ENCODE measurements around the gene LELP1.
"Not testable (repeated sequence)": the region's sequence is repeated elsewhere in the genome, so short reads cannot be mapped to it uniquely, and the experiment has no call there.

Gene LELP1

DNA sequence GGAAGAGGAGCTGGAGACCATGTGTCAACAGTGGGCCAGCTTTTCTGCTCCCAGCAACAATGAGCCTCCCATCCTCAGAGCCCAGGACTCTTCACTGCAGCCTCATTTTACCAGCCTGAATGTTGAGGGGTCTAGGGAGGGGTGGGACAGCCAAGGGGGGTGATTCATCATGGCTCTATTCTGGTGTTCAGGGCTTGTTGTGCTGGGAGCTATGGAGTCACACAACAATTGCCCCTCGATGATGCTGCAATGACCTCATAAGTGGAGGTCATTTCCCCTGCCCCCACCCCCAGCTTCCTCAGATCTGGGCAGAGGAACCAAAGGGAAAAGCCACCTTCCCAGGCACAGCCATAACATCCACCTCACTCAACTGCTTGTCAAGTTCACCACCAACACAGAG is at the start of gene LELP1:
Gene LELP1 (plus strand): TSS at position 301 of the 400 bp plus-strand sequence. CDS start 1,278 bp downstream, outside the sequence.
- no peak for DNase-seq

DNA sequence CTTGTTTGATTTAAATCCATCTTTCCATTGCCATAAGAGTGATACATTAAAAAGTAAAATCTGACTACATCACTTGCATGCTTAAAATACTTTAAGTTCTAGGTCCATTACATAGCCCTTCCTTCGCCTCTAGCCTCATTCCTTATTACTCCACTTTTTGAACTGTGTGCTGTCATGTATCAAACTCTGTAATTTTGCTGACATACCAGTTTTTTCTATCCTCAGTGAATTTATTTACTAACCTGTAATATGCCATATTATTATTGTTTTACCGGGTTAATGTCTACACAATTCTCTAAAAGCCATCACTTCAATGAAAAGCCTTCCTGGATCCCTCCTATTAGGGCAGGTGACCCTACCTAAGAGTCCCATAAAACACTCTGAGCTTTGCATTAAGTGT is 47.7 kb upstream of the LELP1 start:
- DNase-seq = no peak

DNA sequence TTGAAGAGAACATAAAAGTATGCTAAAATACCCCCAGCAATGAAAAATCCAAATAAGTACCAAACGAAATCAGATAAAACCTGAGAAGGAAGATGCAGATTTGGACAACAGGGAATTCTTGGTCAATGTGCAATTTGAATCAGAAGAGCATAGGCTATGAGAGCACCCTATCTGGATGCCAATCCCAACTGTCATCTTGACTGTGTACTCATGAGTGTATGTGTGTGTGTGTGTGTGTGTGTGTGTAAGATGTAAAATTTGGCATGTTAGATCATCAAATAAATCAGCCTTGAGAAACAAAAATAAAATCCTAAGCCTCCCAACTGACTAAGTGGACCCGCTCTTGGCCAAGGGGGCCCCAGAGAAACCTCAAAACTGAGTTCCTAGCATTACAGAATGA is 34.5 kb upstream of the LELP1 start:
- no peak for DNase-seq

DNA sequence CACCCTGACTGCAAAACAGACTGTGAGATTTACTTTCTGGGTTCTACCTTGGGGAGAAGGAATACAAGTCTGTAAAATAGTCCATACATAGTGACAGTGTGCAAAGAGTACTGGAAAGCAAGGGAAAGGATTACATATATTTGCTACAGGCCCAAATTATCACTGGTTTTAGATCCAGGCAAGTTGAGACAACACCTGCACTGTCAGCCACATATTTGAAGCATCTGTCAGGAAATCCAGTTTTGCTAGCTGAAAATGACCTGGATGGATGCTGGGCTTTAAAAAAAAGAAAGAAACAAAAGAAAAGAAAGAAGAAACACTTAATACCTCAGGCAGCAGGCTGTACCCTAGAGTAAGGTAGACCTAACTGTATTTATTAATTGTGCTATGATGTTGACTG is 28.6 kb upstream of the LELP1 start:
- DNase-seq = no peak

DNA sequence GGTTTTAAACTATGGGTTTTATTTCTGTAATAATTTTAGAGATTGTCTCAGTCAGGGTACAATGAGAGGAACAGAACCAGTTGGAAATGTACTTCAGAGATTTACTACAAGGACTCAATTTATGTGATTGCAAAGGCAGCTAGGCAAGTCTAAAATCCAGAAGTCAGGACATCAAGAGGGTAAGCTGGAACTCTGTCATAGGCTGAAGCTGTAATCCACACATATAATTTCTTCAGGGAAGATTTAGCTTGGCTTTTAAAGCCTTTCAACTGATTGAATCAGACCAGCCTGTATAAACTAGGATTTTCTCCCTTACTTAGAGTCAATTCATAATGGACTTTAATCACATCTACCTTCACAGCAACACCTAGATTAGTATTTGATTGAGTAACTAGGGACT is 24.3 kb upstream of the LELP1 start:
- no peak for DNase-seq

DNA sequence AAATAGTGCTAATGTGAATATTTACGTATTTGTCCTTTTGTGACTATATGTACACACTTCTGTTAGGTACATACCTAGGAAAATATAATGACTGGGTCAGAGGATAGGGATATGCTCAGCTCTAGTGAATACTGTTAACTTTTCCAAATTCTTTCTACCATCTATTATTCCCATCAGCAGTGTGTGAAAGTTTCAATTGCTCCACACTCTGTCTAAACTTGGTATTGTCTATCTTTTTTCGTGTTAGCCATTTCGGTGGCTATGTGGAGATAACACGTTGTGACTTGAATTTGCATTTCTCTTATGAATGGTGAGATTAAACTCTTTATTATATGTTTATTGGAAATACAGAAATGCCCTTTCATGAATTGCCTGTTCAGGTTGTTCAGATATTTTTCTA is 22.7 kb upstream of the LELP1 start:
- DNase-seq = no peak

DNA sequence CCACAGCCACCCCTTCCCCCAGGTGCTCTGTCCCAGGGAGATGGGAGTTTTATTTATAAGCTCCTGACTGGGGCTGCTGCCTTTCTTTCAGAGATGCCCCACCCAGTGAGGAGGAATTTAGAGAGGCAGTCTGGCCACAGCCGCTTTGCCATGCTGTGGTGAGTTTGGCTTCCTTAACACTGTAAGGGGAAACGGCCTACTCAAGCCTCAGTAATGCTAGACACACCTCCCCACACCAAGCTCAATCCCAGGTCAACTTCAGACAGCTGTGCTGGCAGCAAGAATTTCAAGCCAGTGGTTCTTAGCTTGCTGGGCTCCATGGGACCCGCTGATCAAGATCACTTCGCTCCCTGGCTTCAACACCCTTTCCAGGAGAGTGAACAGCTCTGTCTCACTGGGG is 14.9 kb upstream of the LELP1 start:
- not testable (repeated sequence) for DNase-seq

DNA sequence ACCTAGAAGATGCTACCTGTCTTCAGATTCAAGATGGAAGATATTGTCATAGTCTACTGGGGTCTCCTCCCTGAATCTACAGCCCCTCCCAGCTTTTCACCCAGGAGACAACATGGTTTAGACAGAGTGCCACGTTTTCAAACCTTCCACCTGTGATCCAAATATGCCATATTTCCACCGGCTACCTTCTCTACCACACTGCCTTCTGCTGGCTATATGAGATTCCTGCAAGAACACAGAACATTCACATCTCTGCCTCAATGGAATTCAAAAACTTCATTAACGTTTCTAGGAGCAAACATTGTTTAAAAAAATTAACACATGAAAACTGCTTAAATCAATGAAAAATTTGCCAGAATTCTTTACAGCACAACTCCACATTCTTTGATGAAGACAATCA is 12.9 kb upstream of the LELP1 start:
- no peak for DNase-seq

DNA sequence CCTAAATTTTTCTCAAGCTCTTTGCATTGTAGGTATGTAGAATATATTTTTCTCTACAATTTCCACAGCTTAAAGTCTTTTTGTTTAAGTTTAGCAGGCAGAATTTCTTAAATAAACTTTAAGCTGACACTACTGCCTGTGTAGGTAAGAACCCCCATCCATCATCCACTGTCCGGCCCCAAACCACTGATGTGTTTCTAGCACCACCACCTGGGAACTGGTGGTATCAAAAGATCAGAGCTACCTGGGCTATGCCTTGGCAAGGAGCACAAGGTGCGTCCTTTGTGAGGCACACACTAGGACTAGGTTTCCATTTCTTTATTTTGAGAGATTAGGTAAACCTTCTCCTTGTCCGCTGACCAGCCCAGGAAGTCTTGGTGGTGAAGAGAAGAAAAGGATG is 10.5 kb upstream of the LELP1 start:
- peak; percentile 15 for DNase-seq

DNA sequence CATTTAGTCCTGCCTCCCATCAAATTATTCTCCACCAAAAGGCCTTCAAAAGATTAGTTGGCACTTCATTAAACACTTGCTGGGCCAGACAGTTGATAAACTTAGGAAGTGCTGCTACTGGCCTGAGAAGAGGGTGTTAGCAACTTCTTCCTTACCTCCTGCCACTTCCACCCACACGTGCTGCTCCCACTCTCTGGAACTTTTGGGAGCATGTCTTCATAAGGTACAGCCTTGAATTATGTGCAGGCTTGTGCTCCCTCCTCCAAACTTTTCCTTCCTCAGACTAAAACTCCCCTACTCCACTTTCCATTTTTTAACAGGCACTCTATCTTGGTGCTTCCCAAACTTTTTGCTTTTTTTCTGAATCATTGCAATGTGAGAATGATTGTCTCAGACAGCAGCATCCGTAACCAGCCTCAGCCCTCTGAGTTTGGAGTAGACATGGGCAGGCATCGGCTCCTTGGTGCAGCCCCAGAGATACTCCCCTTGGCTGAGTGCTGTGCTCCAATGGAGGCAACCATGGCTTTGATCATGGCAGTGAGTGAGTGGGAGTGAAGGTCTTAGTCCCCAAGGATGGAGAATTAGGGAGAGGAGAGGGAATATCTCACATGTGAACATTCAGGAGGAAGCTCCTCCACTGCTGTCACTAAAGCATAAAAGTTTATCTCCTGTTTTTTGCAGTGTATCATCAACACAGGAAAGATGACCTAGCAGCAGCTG is 8.7 kb upstream of the LELP1 start:
- no peak for DNase-seq

DNA sequence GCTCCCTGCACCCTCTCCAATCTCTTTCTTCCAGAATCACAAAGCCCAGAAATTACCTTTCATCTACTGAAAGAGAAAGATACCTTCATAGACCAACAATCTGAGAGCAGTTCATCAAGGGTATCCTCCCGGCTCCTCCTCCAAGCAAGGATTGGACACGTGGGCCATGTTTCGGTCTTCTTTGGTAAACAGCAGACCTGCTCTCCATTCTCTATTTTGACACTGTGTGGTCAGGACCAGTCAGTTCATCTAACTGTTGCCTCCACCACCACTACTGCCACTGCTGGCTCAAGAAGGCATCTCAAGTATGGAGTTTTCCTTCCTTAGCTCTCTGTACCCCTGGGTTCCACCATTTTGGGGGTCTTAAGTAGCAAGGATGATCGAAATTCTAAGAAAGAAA is 8.0 kb upstream of the LELP1 start:
- no peak for DNase-seq

DNA sequence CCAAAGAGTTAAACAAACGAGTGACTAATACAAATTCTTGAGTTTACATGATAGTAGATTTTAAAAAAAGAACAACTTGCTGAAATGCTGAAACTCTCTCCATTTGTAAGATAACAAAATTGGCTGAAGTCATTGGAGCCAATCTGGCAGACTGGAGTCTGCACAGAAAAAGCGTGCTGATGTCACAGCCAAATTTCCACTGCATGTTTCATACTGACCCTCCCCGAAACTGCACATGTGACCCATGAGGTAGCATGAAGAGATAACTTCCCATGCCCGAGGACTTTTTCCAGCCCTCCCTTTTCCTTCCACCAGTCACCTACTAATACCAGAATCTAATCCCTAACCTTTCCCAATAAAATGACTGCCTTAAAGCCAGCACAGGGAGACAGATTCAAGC is 1.2 kb upstream of the LELP1 start:
- no peak for DNase-seq

DNA sequence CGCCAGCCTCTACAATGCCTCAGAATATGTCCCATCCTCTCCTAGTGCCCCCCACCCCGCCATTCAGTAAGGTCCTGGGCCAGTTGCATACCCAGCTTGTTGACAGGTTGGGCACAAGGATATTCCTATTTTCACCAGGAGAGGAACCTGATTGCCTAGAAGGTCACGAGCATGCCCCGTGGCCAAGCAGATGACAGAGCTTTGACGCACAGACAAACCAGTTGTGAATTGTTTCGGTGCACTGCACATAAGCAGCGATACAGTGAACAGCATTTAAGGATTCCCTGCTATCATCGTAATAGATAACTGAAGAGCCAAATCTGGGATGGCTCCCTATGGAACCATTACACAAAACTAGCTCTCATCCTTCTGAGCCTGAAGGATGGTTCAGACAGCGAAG is 3.4 kb downstream of the LELP1 start:
- DNase-seq = no peak

DNA sequence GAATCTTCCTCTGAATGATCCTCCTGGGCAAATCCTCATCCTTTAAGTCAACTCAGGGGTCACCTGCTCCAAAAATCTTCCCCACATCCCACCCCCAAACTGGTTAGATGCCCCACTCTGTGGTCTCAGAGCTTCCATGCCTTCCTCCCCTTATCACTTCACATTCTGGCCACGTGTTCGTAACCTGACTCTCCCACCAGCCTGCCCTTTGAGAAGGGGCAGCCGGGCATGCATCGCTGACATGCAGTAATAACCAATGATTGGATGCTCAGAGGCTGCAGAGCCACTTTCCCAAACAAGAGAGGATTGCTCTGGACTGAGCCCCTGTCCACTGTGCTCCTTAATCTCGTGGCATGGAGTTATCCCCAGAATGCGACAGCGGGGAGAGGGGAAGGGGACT is 7.0 kb downstream of the LELP1 start:
- no peak for DNase-seq

DNA sequence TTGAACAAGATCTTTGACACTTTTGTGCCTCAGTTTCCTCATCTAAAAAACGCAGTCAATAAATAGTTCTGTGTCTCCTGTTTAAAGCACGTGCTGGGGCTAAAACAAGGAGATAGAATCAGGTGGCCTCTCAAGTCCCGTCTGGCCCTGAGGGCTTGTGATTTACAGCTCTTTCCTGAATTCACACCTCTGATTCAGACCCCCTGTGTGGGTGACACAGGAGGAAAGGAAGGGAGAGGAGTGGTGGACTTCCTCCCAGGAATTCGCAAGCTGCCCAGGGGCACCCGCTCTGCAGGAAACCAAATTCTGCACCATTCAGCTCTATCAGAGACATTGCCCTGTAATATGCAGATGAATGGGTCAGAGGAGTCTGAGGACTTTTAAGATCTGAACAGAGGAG is 9.0 kb downstream of the LELP1 start:
- no peak for DNase-seq

DNA sequence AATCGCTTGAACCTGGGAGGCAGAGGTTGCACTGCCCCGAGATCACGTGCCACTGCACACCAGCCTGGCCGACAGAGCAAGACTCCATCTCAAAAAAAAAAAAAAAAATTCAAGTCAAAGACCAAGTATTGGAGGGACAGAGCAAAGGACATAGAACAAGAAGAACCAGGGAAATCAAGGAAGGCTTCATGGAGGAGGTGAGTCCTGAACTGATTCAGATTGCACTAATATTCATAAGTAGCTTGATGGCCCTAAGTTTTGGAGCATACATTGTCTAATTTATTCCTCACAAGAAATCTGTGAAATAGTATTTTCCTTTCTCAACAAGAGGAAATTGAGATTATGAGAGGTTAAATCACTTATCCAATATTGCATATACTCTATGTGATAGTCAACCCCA is 10.3 kb downstream of the LELP1 start:
- DNase-seq = no peak

DNA sequence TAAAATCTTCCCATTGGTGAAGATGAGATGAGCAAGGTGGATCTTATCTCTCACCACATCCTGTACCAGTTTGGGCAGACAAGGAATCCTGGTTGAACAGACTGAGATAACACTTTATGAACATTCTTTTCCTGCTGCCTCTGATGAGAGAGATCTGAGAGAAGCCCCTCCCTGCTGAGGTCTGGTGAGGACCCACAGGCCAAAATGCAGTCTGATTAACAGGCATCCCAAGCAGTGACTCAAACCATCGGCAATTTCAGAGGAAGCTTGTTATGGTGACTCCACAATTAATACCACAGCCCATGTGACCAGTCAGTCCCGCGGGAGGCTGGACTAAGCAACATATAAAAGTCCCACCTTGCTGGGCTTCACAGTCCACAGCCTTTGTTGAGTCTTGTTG is 14.0 kb downstream of the LELP1 start, which contains the start of gene PRR9:
Gene PRR9 (plus strand): TSS at position 373 of the 400 bp plus-strand sequence. CDS start 561 bp downstream, outside the sequence.
- no peak for DNase-seq

DNA sequence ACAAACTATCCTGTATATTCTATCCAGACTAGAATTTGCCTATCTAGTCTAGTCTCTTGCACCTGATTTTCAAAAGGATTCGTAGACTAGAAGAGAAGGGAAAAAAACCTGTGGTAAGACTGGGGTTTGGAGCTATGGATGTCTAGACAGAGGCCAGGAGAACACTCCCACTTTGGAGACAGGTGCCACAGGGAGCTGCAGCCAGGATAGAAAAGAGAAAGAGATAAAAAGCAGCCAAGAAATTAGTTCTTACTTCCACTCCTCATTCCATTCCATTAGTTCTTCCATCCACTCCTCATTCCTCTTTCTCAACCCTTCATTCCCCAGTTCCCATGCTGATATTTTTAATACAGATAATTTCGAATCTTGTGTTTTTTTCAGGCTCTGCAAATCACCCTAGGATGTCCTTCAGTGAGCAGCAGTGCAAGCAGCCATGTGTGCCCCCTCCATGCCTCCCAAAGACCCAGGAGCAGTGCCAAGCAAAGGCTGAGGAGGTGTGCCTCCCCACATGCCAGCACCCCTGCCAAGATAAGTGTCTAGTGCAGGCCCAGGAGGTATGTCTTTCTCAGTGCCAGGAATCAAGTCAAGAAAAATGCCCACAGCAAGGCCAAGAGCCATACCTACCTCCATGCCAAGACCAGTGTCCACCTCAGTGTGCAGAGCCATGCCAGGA is 14.7 kb downstream of the LELP1 start:
- no peak for DNase-seq

DNA sequence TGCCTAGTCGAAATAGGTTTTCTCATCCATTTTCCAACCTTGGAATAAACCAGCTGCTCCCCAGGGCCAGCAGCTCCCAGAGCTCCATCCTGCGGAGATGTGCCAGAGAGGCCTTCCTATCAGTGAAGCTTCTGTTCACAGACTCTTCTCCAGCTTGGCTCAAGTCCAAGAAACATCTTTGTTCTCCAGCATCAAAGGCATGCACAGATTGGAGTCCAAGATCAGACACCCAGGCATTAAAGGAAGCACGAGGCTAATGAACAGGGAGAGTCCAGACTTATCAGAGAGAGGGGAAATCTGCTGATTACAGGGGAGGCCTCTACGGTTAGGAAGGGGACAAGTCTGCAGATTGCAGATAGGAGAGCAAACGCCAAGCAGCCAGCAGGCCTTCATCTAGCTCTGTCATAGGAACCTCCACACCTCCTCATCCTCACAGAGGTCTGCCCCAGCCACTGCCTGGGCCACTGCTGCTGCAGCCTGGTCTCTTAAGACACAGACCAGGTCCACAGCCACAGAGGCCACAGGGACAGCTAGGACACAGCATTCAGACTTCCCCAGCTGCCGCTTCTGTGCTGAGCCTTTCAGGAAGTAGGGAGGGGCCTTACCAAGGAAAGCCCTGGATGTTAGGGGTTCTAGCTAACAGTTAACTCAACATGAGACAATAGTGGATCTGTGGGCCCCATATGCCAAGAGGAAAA is 17.5 kb downstream of the LELP1 start:
- no peak for DNase-seq

DNA sequence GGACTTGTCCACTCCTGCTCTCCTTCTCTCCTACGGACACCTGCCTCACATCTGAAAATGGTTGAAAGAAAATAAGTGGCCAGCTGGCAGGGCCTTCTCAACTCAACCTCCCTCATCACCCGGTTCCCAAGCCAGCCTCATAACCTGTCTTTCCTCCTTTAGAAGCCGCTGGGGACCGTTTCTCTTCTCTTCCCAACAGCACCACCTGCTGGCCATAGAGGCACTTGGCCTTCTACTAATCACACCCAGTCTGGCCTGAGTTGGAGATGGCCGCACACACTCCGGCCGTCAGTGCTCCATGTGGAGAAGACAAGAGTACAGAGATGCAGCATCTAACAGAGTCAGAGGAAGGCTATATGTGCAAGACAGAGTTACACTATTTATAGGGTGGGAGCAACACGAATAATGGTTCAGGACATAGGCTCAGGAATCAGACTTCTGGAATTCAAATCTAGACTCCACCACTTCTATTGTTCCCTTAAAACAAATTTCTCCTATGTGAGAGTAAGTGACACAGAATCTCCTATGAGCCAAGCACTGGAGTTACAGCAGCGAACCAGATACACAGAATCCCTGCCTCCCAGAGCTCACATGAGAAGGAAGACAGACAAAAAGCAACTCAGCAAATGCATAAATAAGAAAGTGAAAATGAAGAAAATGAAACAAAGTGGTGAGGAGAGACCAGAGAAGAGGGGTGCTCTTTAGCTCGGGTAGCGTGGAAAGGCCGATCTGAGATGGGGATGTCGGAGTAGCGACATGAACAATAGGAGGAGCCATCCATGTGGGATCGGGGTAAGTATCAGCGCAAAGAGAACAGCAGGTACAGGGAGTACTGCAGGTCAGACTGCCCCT is 20.0 kb downstream of the LELP1 start:
- DNase-seq = peak; percentile 65

DNA sequence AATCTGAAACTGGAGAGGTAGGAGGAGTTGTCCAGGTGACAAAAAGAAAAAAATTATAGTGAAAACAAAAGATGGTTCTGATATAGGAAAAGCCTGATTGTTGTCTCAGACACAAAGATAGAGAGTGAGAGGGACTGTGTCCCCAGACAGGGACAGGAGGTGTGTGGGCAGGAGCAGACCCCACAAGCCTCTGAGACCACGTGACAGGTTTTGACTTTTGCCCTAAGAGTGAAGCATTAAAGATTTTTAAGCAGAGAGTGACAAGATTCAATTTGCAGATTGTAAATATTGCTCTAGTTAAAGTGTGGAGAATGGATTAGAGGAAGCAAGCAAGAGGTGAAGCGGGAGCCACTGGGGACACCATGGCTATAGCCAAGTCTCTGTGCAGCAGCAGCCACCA is 24.6 kb downstream of the LELP1 start:
- DNase-seq = no peak

DNA sequence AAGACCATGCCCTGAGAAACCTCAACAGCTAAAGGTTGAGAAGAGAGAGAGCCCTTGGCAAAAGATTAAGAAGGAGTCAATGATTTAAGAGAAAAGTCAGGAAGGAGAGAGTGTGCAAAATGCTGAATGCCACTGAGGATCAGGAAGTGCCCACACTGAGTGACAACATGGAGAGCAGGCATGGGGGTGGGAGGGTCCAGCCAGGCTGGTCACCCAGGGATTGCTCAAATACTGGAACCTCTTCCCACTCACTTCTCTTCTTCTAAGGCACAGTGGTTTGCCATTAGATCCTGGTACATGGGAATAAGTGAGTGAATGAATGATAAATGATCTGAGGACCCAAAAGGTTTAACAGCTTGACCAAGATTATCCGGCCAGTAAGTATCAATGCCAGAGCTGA is 25.3 kb downstream of the LELP1 start:
- DNase-seq = no peak

All from activated CD4-positive, alpha-beta T cell treated with anti-CD3 and anti-CD28 coated beads, Interleukin-10, Interleukin-2, amounts not matched to agents 100 ng/mL and 50 ng/mL, durations not matched to agents 16 hours and 8 hours (primary cell).